Gastrocnemius medialis (tissue), 4 donors: Measurements from ENCODE around the gene PHTF2.

Experiments
- CTCF ChIP-seq, 5 experiments: fragments of 450-650 bp in 3 of 5; fragments of 200-600 bp in 2 of 5; sonication (generic) in 2 of 5; IDR thresholded peaks in 4 of 5; conservative IDR thresholded peaks in 1 of 5; 1 replicate in 4 of 5; 2 replicates in 1 of 5; pipeline ENCODE4 v1.5.1; 2016 to 2019; ENCODE audit warnings: antibody characterized with exemption in 5 of 5, mild to moderate bottlenecking in 3 of 5, moderate library complexity in 3 of 5
- POLR2A ChIP-seq, 2 donors: fragments of 450-650 bp; IDR thresholded peaks; one replicate each; pipeline ENCODE4 v1.6.1; 2017; ENCODE audit warnings: antibody characterized with exemption in 2 of 2, mild to moderate bottlenecking in 2 of 2, moderate library complexity in 2 of 2

DNA sequence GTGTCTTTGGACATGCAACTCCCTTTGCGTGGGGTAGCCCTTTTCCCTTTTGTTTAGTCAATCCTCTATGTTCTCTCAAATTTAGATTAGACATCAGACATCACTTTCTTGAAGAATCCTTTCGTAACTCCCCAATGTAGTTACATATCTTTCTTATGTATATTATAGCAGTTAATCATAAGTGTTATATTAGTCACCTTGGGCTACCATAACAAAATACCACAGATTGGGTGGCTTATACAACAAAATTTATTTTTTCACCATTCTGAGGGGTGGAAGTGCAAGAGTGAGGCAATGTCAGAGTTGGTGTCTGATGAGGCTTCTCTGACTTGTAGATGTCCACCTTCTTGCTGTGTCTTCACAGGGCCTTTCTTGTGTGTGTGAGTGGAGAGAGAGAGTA, 105.7 kb downstream of the PHTF2 start:
- TF ChIP-seq CTCF (IDR thresholded peaks at IDR 0.05 in 4 of 5, conservative IDR thresholded peaks at IDR 0.05 in 1 of 5): no peak
- TF ChIP-seq POLR2A (IDR thresholded peaks at IDR 0.05): no peak
